ENCODE results near the gene RNASEL.

Gene RNASEL

DNA sequence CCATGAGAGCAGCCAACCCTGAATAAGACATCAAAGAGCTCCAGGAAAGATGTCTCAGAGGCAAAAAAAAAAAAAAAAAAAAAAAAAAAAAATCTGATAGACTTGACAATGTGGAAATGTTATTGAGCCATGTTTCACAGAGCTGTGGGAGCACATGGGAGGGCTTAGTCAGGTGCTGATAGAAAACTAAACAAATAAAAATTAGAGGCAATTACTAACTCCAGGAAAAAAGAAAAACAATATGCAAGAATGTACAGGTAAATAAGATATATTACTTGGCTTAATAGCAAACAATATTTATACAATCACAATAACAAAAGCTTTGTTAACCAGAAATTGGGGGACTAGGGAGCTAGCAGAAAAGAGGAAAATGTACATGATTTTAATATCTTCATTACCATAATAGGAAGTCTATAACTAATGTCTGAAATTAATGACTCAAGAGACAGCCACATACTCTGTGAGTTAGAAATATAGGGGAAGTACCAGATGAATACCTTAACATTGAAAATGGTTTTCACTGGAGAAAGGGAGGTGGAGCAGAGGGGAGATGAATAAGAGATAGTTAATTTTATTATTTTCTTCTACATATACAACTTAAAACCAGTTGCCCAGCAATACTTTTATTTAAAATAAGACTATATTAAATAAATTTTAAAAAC is 32.0 kb upstream of the RNASEL start:
- no peaks in the 10 kb centered on the region for H3K9me3 ChIP-seq
- no peak overlapping the region for H3K4me3 ChIP-seq (ENCODE audit: low read depth in 1 of 2, low read length in 1 of 2)
- no peaks in the 10 kb centered on the region for H3K4me1 ChIP-seq (ENCODE audit: control insufficient read depth in 1 of 2, insufficient read depth in 1 of 2, low read depth in 1 of 2, low read length in 1 of 2)
- peaks cover 42% of the 10 kb centered on the region for H3K27me3 ChIP-seq
- no peaks in the 10 kb centered on the region for H3K36me3 ChIP-seq
- H3K27ac ChIP-seq = no peak overlapping the region
- TF ChIP-seq, protein P1, sequence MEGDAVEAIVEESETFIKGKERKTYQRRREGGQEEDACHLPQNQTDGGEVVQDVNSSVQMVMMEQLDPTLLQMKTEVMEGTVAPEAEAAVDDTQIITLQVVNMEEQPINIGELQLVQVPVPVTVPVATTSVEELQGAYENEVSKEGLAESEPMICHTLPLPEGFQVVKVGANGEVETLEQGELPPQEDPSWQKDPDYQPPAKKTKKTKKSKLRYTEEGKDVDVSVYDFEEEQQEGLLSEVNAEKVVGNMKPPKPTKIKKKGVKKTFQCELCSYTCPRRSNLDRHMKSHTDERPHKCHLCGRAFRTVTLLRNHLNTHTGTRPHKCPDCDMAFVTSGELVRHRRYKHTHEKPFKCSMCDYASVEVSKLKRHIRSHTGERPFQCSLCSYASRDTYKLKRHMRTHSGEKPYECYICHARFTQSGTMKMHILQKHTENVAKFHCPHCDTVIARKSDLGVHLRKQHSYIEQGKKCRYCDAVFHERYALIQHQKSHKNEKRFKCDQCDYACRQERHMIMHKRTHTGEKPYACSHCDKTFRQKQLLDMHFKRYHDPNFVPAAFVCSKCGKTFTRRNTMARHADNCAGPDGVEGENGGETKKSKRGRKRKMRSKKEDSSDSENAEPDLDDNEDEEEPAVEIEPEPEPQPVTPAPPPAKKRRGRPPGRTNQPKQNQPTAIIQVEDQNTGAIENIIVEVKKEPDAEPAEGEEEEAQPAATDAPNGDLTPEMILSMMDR (IDR thresholded peaks at IDR 0.05) = no peak

DNA sequence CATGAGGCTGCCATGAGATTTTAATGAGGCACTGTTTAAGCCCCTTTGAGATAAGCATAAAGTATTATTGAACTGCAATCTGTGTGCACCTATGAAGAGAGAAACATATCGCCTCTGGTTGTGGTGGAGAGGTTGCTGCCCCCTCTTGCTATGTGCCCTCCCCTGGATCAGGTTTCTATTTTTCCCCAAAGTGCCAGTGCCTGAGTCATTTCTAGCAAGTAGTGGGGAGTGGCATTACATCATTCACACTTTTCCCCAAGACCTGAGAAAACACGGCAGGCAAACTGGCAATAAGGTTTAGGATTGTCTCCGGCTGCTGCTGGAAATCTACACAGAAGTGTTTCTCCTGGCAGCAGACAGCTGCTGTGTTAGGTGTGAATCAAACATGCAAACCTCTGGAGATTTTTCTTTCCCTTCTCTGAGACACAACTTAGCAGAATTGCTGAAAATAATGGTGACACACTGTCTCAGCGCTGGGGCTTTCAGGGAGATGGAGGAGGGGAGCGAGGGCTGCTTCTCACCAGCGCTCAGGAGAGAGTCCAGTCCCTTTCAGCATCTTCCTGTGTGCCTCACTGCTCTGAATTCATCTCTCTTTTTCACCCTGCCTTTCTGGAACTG is 28.8 kb upstream of the RNASEL start:
- TF ChIP-seq, protein P1 (IDR thresholded peaks at IDR 0.05) = no peak
- peaks cover 74% of the 10 kb centered on the region for H3K27me3 ChIP-seq
- peaks cover 16 to 21% of the 10 kb centered on the region in 2 experiments for H3K4me1 ChIP-seq (ENCODE audit: control insufficient read depth in 1 of 2, insufficient read depth in 1 of 2, low read depth in 1 of 2, low read length in 1 of 2)
- H3K9me3 ChIP-seq = no peaks in the 10 kb centered on the region
- H3K36me3 ChIP-seq = no peaks in the 10 kb centered on the region
- H3K27ac ChIP-seq = no peak overlapping the region
- no peak overlapping the region for H3K4me3 ChIP-seq (ENCODE audit: low read depth in 1 of 2, low read length in 1 of 2)

DNA sequence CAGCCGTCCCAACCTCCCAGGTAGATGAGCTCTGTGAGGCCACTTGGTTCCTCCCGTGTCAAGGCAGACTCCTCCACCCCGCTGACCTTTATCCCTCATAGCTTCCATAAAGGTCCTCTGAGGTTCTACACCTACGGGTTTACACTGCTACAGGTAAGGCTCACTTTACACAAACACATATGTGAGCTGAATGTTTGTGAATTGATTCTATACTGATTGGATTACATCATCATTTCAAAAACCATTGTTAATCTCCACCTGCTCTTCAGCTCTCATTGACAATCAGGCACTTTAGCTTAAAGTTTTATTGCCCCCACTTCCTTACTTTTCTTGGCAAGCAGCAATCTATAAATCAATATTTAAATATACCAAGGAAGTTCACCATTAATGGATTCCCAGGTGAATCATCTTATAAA is 28.0 kb upstream of the RNASEL start:
- Histone ChIP-seq H3K4me3 (ENCODE audit: low read depth in 1 of 2, low read length in 1 of 2) (no peak overlapping the region), H3K27ac (no peak overlapping the region), H3K4me1 (ENCODE audit: control insufficient read depth in 1 of 2, insufficient read depth in 1 of 2, low read depth in 1 of 2, low read length in 1 of 2) (peaks cover 16 to 21% of the 10 kb centered on the region in 2 experiments), H3K36me3 (no peaks in the 10 kb centered on the region), H3K9me3 (no peaks in the 10 kb centered on the region), H3K27me3 (peaks cover 82% of the 10 kb centered on the region)
- TF ChIP-seq, protein P1 (IDR thresholded peaks at IDR 0.05) = no peak

DNA sequence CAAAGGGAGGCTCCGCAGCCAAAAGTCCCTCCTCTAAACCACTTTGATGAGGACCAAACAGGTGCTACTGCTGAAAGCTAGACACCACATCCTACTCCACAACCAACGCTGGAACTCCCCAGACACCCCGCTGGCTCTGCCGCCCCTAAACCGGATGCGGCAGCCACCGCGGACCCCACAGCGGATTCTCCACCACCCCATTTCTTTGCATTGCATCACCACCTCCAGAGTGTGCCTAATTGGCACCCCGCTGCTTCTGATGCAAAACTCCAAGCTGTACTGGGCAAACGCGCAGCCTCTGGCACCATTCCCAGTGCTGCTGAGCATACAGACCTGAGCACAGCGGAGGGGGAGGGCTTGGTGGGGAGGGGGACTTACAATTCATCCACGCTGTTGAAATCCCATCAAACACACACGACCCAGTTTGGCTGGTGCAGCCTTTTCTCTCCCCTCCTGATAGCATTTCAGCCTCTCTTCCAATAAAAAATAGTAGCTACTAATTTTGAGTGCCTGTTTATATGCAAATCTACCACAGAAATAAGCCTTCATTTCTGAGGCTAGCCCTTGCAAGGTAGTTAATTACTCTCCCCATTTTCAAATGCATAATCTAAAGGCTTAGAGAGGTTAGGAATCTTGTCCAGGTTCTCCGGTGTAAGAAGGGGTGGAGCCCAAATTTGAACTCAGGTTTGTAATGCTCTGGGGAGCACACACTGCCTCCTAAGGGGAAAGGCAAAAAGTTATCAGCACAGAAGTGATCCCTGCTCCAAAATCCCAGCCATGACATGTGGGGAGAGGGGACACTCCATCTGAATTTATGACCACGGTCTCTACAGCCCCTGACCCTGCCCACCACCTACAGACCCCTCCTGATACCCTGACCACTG is 27.3 kb upstream of the RNASEL start:
- peaks cover 16 to 21% of the 10 kb centered on the region in 2 experiments for H3K4me1 ChIP-seq (ENCODE audit: control insufficient read depth in 1 of 2, insufficient read depth in 1 of 2, low read depth in 1 of 2, low read length in 1 of 2)
- H3K27ac ChIP-seq = no peak overlapping the region
- H3K9me3 ChIP-seq = no peaks in the 10 kb centered on the region
- TF ChIP-seq, protein P1 (IDR thresholded peaks at IDR 0.05) = no peak
- no peaks in the 10 kb centered on the region for H3K36me3 ChIP-seq
- H3K27me3 ChIP-seq = peaks cover 85% of the 10 kb centered on the region
- no peak overlapping the region for H3K4me3 ChIP-seq (ENCODE audit: low read depth in 1 of 2, low read length in 1 of 2)

DNA sequence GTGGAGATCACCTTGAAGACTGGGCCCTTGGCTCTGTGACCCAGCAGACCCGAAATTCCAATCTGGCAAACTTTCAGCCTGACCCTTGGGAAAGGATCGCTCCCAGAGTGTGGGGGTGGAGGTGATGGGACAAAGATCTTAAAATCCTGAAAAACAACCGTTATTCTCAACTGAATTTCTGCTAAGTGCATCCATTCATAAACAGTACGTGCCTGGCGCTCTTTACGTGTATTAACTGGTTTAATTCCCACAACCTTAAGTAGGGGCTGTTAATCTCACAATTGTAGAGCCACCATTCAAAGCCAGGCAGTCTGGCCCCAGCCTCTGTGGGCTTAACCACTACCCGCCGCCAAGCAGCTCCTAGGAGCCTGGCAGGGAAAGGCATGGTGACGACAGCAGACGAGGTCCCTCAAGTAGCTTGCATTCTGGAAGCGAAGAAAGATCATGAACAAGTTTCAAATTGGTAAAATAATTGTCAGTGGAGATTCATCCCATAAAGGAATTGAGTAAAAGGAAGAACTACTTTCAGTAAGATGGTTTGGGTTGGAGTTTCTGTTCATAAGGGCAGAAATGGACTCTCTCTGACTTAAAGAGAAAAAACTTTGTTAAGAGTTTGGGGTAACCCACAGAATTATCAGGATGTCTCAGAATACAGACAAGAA is 26.5 kb upstream of the RNASEL start:
- peak overlapping the region in 1 of 2 experiments; percentile 54 for H3K4me3 ChIP-seq (ENCODE audit: low read depth in 1 of 2, low read length in 1 of 2)
- peaks cover 92% of the 10 kb centered on the region for H3K27me3 ChIP-seq
- TF ChIP-seq, protein P1 (IDR thresholded peaks at IDR 0.05) = no peak
- H3K36me3 ChIP-seq = no peaks in the 10 kb centered on the region
- no peak overlapping the region for H3K27ac ChIP-seq
- H3K4me1 ChIP-seq (ENCODE audit: control insufficient read depth in 1 of 2, insufficient read depth in 1 of 2, low read depth in 1 of 2, low read length in 1 of 2) = peaks cover 16 to 21% of the 10 kb centered on the region in 2 experiments
- H3K9me3 ChIP-seq = no peaks in the 10 kb centered on the region

All from neutrophil (primary cell).